Lower leg skin (tissue), 3 donors: ENCODE data around the gene NEGR1.

ENCODE experiments used
- POLR2A ChIP-seq, 2 donors: fragments of 450-650 bp; IDR thresholded peaks; one replicate each; pipeline ENCODE4 v1.6.1; 2016 to 2017; ENCODE audit warnings: antibody characterized with exemption in 2 of 2, mild to moderate bottlenecking in 1 of 2, moderate library complexity in 1 of 2
- TF ChIP-seq, protein P1 (sequence below), 3 donors: fragments of 450-650 bp; IDR thresholded peaks; one replicate each; pipeline ENCODE4 v1.5.1; 2016; ENCODE audit warnings: antibody characterized with exemption in 3 of 3, mild to moderate bottlenecking in 3 of 3, moderate library complexity in 2 of 3

- TF ChIP-seq, protein P1, sequence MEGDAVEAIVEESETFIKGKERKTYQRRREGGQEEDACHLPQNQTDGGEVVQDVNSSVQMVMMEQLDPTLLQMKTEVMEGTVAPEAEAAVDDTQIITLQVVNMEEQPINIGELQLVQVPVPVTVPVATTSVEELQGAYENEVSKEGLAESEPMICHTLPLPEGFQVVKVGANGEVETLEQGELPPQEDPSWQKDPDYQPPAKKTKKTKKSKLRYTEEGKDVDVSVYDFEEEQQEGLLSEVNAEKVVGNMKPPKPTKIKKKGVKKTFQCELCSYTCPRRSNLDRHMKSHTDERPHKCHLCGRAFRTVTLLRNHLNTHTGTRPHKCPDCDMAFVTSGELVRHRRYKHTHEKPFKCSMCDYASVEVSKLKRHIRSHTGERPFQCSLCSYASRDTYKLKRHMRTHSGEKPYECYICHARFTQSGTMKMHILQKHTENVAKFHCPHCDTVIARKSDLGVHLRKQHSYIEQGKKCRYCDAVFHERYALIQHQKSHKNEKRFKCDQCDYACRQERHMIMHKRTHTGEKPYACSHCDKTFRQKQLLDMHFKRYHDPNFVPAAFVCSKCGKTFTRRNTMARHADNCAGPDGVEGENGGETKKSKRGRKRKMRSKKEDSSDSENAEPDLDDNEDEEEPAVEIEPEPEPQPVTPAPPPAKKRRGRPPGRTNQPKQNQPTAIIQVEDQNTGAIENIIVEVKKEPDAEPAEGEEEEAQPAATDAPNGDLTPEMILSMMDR (IDR thresholded peaks at IDR 0.05), result no peak
- no peak for TF ChIP-seq POLR2A (IDR thresholded peaks at IDR 0.05)
These were observed 519.7 kb downstream of the NEGR1 start for GRCh38 chr1:71762514-71763255.
